Right lobe of liver (tissue), 6 donors: ENCODE data around the gene SLC27A1. TPM values are rescaled to one million over a fixed set of nuclear protein-coding genes. Genes with fewer than 3 reads are reported as not detected.

Experiments
- ATAC-seq, 4 donors: fragments of 200-7000 bp; cut with Tn5 transposase; one replicate each; pipeline ENCODE4 v1.9.1; 2020; ENCODE audit warnings: mild to moderate bottlenecking in 4 of 4, moderate library complexity in 4 of 4
- DNase-seq, 3 donors: peaks; one replicate each; pipeline ENCODE4 v3.0.0-alpha.2; 2020
- H3K27ac ChIP-seq, 3 donors: fragments of 200-600 bp; one replicate each; pipeline ENCODE4 v1.8.0; 2022
- H3K27me3 ChIP-seq, 2 donors: fragments of 200-600 bp; one replicate each; pipeline ENCODE4 v1.8.0; 2022
- H3K36me3 ChIP-seq, 4 donors: fragments of 200-600 bp; sonication (generic) in 1 of 4; one replicate each; pipeline versions ENCODE4 v1.5.1 to v1.8.0; 2017 to 2022; ENCODE audit warnings: control low read depth in 1 of 4
- H3K4me1 ChIP-seq, 4 donors: fragments of 200-600 bp; sonication (generic) in 1 of 4; one replicate each; pipeline versions ENCODE4 v1.5.1 to v1.8.0; 2017 to 2022; ENCODE audit warnings: control low read depth in 1 of 4
- H3K4me3 ChIP-seq, 3 donors: fragments of 200-600 bp; one replicate each; pipeline ENCODE4 v1.8.0; 2022
- H3K9me3 ChIP-seq, 4 donors: fragments of 200-600 bp; sonication (generic) in 1 of 4; one replicate each; pipeline versions ENCODE4 v1.5.1 to v1.8.0; 2017 to 2022; ENCODE audit warnings: control low read depth in 1 of 4
- CTCF ChIP-seq, 4 donors: fragments of 200-600 bp in 3 of 4; fragments of 450-650 bp in 1 of 4; IDR thresholded peaks; one replicate each; pipeline versions ENCODE4 v1.5.1 to v1.8.0; 2016 to 2022; ENCODE audit warnings: antibody characterized with exemption in 4 of 4, mild to moderate bottlenecking in 2 of 4
- POLR2A ChIP-seq: fragments of 450-650 bp; IDR thresholded peaks from one replicate; pipeline ENCODE4 v1.6.1; 2017; ENCODE audit warnings: antibody characterized with exemption, mild to moderate bottlenecking
- whole genome bisulfite sequencing: methylation state at CpG from one replicate; pipeline ENCODE4 v1.1.6; 2018; ENCODE audit warnings: low coverage, low lambda C conversion rate; ENCODE audit not compliant: insufficient coverage; ENCODE audit errors: missing lambda C conversion rate; 5-methylcytosine and 5-hydroxymethylcytosine counted together
- intact Hi-C, 2 donors: fragments of 100-400 bp; cut with DNase I; formaldehyde crosslinking; loops; one replicate each; pipeline versions ENCODE4 v1.11.2 to v1.14.1; 2022
- total RNA-seq, 6 experiments: library from RNA; depleted of rRNA in 2 of 6; stranded (reverse); fragments of >200 nt in 2 of 6; fragmentation: NEBNext Ultra II Directional in 3 of 6; extraction: Animal tissue kit (Norgen Biotek cat#: 25700) in 3 of 6; gene quantifications; one replicate each; pipeline versions ENCODE4 v1.1.0 to v1.2.4, GENCODE V29; 2016 to 2023
- donor health status: DM: no; HTN: yes; CAD: no.
- donor health status: DM: no; HTN: no; CAD: no.
- donor health status: DM: no; HTN: no; CAD: no.
- donor health status: DM: no; HTN: yes; CAD: no.
- donor health status: DM: no; HTN: yes; CAD: no.

Gene SLC27A1
- total RNA-seq, 6 experiments from 2014 or later = 5.1 to 12.3 (median 6.1) TPM

GRCh38 chr19:17455308-17456123, 14.8 kb upstream of the SLC27A1 start:
- no peak overlapping the region for H3K4me3 ChIP-seq
- H3K36me3 ChIP-seq = no peaks in the 10 kb centered on the region
- peaks cover 0 to 15% of the 10 kb centered on the region in 2 donors for H3K27me3 ChIP-seq
- DNase-seq (no peak), ATAC-seq (peak in 1 of 4 donors; percentile 11)
- 13% methylated on average over 25 of the region's 58 CpGs for WGBS
- intact Hi-C loops = loop anchor here (10.0 kb wide), 2 partner anchors 61 to 111 kb away; partner anchors contain the start of gene CCDC194 (in 1 of the 2)
- H3K9me3 ChIP-seq = no peaks in the 10 kb centered on the region
- no peaks in the 10 kb centered on the region for H3K4me1 ChIP-seq
- H3K27ac ChIP-seq = no peak overlapping the region
- no peak for TF ChIP-seq POLR2A
- TF ChIP-seq CTCF (IDR thresholded peaks at IDR 0.05) = no peak

- no peaks in the 10 kb centered on the region for H3K36me3 ChIP-seq
- no peaks in the 10 kb centered on the region for H3K4me1 ChIP-seq
- H3K9me3 ChIP-seq = no peaks in the 10 kb centered on the region
- DNase-seq (no peak), ATAC-seq (no peak)
- H3K27me3 ChIP-seq = peaks cover 0 to 15% of the 10 kb centered on the region in 2 donors
- intact Hi-C loops = loop anchor here (10.0 kb wide), 2 partner anchors 61 to 111 kb away; partner anchors contain the start of gene CCDC194 (in 1 of the 2)
- WGBS = 54% methylated on average over 10 of the region's 11 CpGs
- H3K27ac ChIP-seq = no peak overlapping the region
- no peak overlapping the region for H3K4me3 ChIP-seq
- TF ChIP-seq CTCF (IDR thresholded peaks at IDR 0.05) (no peak), POLR2A (no peak)
These were observed 14.2 kb upstream of the SLC27A1 start for GRCh38 chr19:17456127-17456526.

- Histone ChIP-seq H3K9me3 (no peaks in the 10 kb centered on the region), H3K4me1 (no peaks in the 10 kb centered on the region), H3K4me3 (no peak overlapping the region), H3K27me3 (peaks cover 0 to 15% of the 10 kb centered on the region in 2 donors), H3K27ac (no peak overlapping the region), H3K36me3 (no peaks in the 10 kb centered on the region)
- no peak for DNase-seq
- intact Hi-C loops = loop anchor here (10.0 kb wide), 2 partner anchors 63 to 113 kb away; partner anchors contain the start of gene CCDC194 (in 1 of the 2)
- TF ChIP-seq CTCF (IDR thresholded peaks at IDR 0.05) (no peak), POLR2A (no peak)
- ATAC-seq = no peak
- 21% methylated on average over 5 of the region's 6 CpGs for WGBS
These were observed 12.7 kb upstream of the SLC27A1 start for GRCh38 chr19:17457616-17458015.

- Histone ChIP-seq H3K27me3 (peaks cover 0 to 15% of the 10 kb centered on the region in 2 donors), H3K9me3 (no peaks in the 10 kb centered on the region), H3K4me3 (no peak overlapping the region), H3K36me3 (no peaks in the 10 kb centered on the region), H3K4me1 (no peaks in the 10 kb centered on the region), H3K27ac (no peak overlapping the region)
- ATAC-seq (no peak), DNase-seq (no peak)
- TF ChIP-seq CTCF (IDR thresholded peaks at IDR 0.05) = no peak
- no peak for TF ChIP-seq POLR2A
- WGBS = 53% methylated on average over 3 of the region's 3 CpGs
- intact Hi-C loops = loop anchor here (10.0 kb wide), 2 partner anchors 64 to 114 kb away; partner anchors contain the start of gene CCDC194 (in 1 of the 2)
These were observed 11.4 kb upstream of the SLC27A1 start for GRCh38 chr19:17458970-17459369.
